GM18867 (cell line): Measurements from ENCODE around the gene LRRC28.

Experiments used
- ATAC-seq: cut with Tn5 transposase; IDR thresholded peaks from one replicate; pipeline ENCODE4 v1.9.1; 2021; ENCODE audit warnings: mild to moderate bottlenecking, moderate library complexity; ENCODE audit not compliant: unreplicated experiment

LRRC28 gene

GRCh38 chr15:99414755-99415731 is 163.8 kb downstream of the LRRC28 start:
- ATAC-seq, result no peak

GRCh38 chr15:99416191-99417188 is 165.2 kb downstream of the LRRC28 start:
- ATAC-seq, result no peak

GRCh38 chr15:99421172-99421656 is 169.9 kb downstream of the LRRC28 start:
- ATAC-seq, result no peak

GRCh38 chr15:99421758-99422157 is 170.5 kb downstream of the LRRC28 start:
- ATAC-seq, result no peak

GRCh38 chr15:99423186-99424130 is 172.2 kb downstream of the LRRC28 start:
- no peak for ATAC-seq

- ATAC-seq, result no peak
Observed at GRCh38 chr15:99424131-99424571, 172.9 kb downstream of the LRRC28 start.

- ATAC-seq, result peak; percentile 68
Observed at GRCh38 chr15:99424978-99425656, 173.8 kb downstream of the LRRC28 start.

- no peak for ATAC-seq
Observed at GRCh38 chr15:99425657-99426301, 174.5 kb downstream of the LRRC28 start.

GRCh38 chr15:99426431-99427105 is 175.3 kb downstream of the LRRC28 start:
- no peak for ATAC-seq

GRCh38 chr15:99427210-99427609 is 175.9 kb downstream of the LRRC28 start:
- no peak for ATAC-seq

GRCh38 chr15:99427668-99428361 is 176.5 kb downstream of the LRRC28 start:
- ATAC-seq, result no peak

GRCh38 chr15:99429681-99430081 is 178.4 kb downstream of the LRRC28 start:
- no peak for ATAC-seq

- ATAC-seq, result no peak
Observed at GRCh38 chr15:99430881-99431401, 179.7 kb downstream of the LRRC28 start.

- no peak for ATAC-seq
Observed at GRCh38 chr15:99431661-99432091, 180.4 kb downstream of the LRRC28 start.

- ATAC-seq, result no peak
Observed at GRCh38 chr15:99432271-99433025, 181.2 kb downstream of the LRRC28 start.

- no peak for ATAC-seq
Observed at GRCh38 chr15:99433026-99433756, 181.9 kb downstream of the LRRC28 start.
